ENCODE results near the gene ZNF629. TPM values are rescaled to one million over a fixed set of nuclear protein-coding genes. Genes with fewer than 3 reads are reported as not detected.
A peak's percentile ranks its signal among the peaks of the same experiment; 100 is the strongest.

The ZNF629 gene
- total RNA-seq, 2 experiments from 2014 or later: 1.0 to 2.5 TPM

- no peak for TF ChIP-seq EZH2phosphoT487 (IDR thresholded peaks at IDR 0.05; ENCODE audit: borderline replicate concordance, low read depth, low read length)
- TF ChIP-seq CTCF (conservative IDR thresholded peaks at IDR 0.05; ENCODE audit: low read length): no peak
- H4K20me1 ChIP-seq (ENCODE audit: insufficient read depth, low read length): no peaks in the 10 kb centered on the region
- no peaks in the 10 kb centered on the region for H3K9me2 ChIP-seq (ENCODE audit: insufficient read depth, low read length)
- H3K79me2 ChIP-seq (ENCODE audit: insufficient read depth, low read depth, low read length): peaks cover 20% of the 10 kb centered on the region; the same call in 1 of the 2 replicates
- peak overlapping the region; percentile 57 for H3K27ac ChIP-seq (ENCODE audit: low read depth, low read length, poor library complexity, severe bottlenecking)
- ChIA-PET CTCF (ENCODE audit: unreplicated experiment) (no interaction called here), POLR2A (interaction anchor here (0.6 to 1.0 kb wide), 3 partner anchors 15 to 126 kb away, joined by 4 to 5 read pairs (median 4); partner anchors contain the start of gene PHKG2)
- intact Hi-C loops (cut with micrococcal nuclease; ENCODE audit: unreplicated experiment): loop anchor here (1.0 to 2.0 kb wide), 3 partner anchors 14 to 159 kb away; partner anchors contain the start of genes FBRS and PHKG2
- H3K9me3 ChIP-seq (ENCODE audit: low read length): no peaks in the 10 kb centered on the region
- peak overlapping the region; percentile 83 for H3K4me2 ChIP-seq (ENCODE audit: low read length)
- no TSS peak for BruUV-seq (replicated peaks)
- H3K4me3 ChIP-seq (ENCODE audit: low read depth, low read length, poor library complexity, severe bottlenecking): peak overlapping the region; percentile 84
- no peak for DNase-seq (ENCODE audit: low spot score)
- peaks cover 73% of the 10 kb centered on the region for H3K36me3 ChIP-seq (ENCODE audit: insufficient read depth, low read length)
- peaks cover 58% of the 10 kb centered on the region for H3K4me1 ChIP-seq (ENCODE audit: insufficient read depth, low read length, poor library complexity, severe bottlenecking)
- no peak overlapping the region for H2AFZ ChIP-seq (ENCODE audit: low read length)
These were observed 23.8 kb downstream of the ZNF629 start for GRCh38 chr16:30762991-30763725.

- H3K4me1 ChIP-seq (ENCODE audit: insufficient read depth, low read length, poor library complexity, severe bottlenecking): peaks cover 50% of the 10 kb centered on the region
- TF ChIP-seq CTCF (conservative IDR thresholded peaks at IDR 0.05; ENCODE audit: low read length) (no peak), EZH2phosphoT487 (IDR thresholded peaks at IDR 0.05; ENCODE audit: borderline replicate concordance, low read depth, low read length) (no peak)
These were observed 24.8 kb downstream of the ZNF629 start, which contains the start of the genes CFAP119 and RNF40 for GRCh38 chr16:30761928-30762902. Gene CFAP119 (minus strand): TSS chr16:30762062. CDS start chr16:30761748, 314 bp downstream. Gene RNF40 (plus strand): TSS chr16:30762322. CDS start chr16:30762546, 224 bp downstream.

More at GRCh38 chr16:30761928-30762902, 24.8 kb downstream of the ZNF629 start, which contains the start of the genes CFAP119 and RNF40:
- intact Hi-C loops (cut with micrococcal nuclease; ENCODE audit: unreplicated experiment): loop anchor here (1.0 to 2.0 kb wide), 3 partner anchors 13 to 160 kb away; partner anchors contain the start of genes FBRS and PHKG2
- peaks cover 20% of the 10 kb centered on the region; the same call in 1 of the 2 replicates for H3K79me2 ChIP-seq (ENCODE audit: insufficient read depth, low read depth, low read length)
- peaks cover 70% of the 10 kb centered on the region for H3K36me3 ChIP-seq (ENCODE audit: insufficient read depth, low read length)
- peak within 1 kb of the TSS; percentile 65; the same call in 1 of the 2 replicates for H2AFZ ChIP-seq (ENCODE audit: low read length)
- peak within 1 kb of the TSS; percentile 57 for H3K27ac ChIP-seq (ENCODE audit: low read depth, low read length, poor library complexity, severe bottlenecking)
- BruUV-seq (replicated peaks): TSS peak; percentile 82
- H3K9me2 ChIP-seq (ENCODE audit: insufficient read depth, low read length): no peaks in the 10 kb centered on the region
- POLR2A ChIA-PET: interaction anchor here (0.6 to 1.0 kb wide), 2 partner anchors 14 to 107 kb away, joined by 4 to 5 read pairs; partner anchors contain the start of gene PHKG2
- peak within 1 kb of the TSS; percentile 95 for H3K4me2 ChIP-seq (ENCODE audit: low read length)
- peak; percentile 93 for DNase-seq (ENCODE audit: low spot score)
- no peaks in the 10 kb centered on the region for H4K20me1 ChIP-seq (ENCODE audit: insufficient read depth, low read length)
- CTCF ChIA-PET (ENCODE audit: unreplicated experiment): no interaction called here
- H3K4me3 ChIP-seq (ENCODE audit: low read depth, low read length, poor library complexity, severe bottlenecking): peak within 1 kb of the TSS; percentile 84
- no peaks in the 10 kb centered on the region for H3K9me3 ChIP-seq (ENCODE audit: low read length)

Measured in OCI-LY7 (cell line).